ENCODE results near the gene CES3. TPM values are rescaled to one million over a fixed set of nuclear protein-coding genes. Genes with fewer than 3 reads are reported as not detected.
A peak's percentile ranks its signal among the peaks of the same experiment; 100 is the strongest.

Gene CES3
- 10 to 100 TPM; 10.3 to 30.3 (median 12.9) TPM for total RNA-seq

GRCh38 chr16:66961065-66961744 is at the start of gene CES3:
CES3 (plus strand) TSS chr16:66961266; CDS start chr16:66961308, 42 bp downstream.
- in situ Hi-C loops (cut with MboI; ENCODE audit: low sequenced_read_pairs in 4 of 4), result loop anchor here in 1 of 4 donors (10.0 kb wide), 1 partner anchor 194 kb away; the partner anchor contains the start of genes B3GNT9, FBXL8 and TRADD
- TF ChIP-seq, protein P1, sequence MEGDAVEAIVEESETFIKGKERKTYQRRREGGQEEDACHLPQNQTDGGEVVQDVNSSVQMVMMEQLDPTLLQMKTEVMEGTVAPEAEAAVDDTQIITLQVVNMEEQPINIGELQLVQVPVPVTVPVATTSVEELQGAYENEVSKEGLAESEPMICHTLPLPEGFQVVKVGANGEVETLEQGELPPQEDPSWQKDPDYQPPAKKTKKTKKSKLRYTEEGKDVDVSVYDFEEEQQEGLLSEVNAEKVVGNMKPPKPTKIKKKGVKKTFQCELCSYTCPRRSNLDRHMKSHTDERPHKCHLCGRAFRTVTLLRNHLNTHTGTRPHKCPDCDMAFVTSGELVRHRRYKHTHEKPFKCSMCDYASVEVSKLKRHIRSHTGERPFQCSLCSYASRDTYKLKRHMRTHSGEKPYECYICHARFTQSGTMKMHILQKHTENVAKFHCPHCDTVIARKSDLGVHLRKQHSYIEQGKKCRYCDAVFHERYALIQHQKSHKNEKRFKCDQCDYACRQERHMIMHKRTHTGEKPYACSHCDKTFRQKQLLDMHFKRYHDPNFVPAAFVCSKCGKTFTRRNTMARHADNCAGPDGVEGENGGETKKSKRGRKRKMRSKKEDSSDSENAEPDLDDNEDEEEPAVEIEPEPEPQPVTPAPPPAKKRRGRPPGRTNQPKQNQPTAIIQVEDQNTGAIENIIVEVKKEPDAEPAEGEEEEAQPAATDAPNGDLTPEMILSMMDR (IDR thresholded peaks at IDR 0.05 in 4 of 5, conservative IDR thresholded peaks at IDR 0.05 in 1 of 5), result peak; percentile 19 to 68 (median 50)
- TF ChIP-seq POLR2A (IDR thresholded peaks at IDR 0.05), result no peak
- peak; percentile 35 to 67 for ATAC-seq

DNA sequence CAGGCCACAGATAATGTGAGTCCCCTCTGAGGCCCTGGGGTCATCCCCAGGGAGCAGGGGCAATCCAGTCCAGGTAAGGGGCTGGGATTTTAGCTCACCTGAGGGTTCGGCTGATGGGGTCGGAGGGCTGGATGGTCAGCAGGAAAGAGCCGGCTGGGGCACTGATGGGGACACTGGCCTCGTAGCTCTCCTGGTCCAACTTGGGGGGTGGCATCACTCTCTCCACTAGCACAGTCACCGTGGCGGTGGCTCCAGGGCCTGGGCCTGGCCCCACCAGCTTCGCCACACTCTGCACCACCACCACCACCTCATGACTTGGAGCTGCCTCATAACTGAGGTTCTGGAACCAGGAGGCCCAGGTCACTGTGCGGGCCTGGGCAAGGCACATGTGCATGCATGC is 49.3 kb upstream of the CES3 start:
- H3K9me3 ChIP-seq, result no peaks in the 10 kb centered on the region
- in situ Hi-C loops (cut with MboI; ENCODE audit: low sequenced_read_pairs in 4 of 4), result no loop called here
- DNase-seq (no peak), ATAC-seq (no peak)
- intact Hi-C loops (cut with DNase I; ENCODE audit: low total_unique reads), result no loop called here
- no peaks in the 10 kb centered on the region for H3K27me3 ChIP-seq
- H3K4me1 ChIP-seq, result no peaks in the 10 kb centered on the region
- H3K36me3 ChIP-seq, result no peaks in the 10 kb centered on the region
- no peak overlapping the region for H3K27ac ChIP-seq
- H3K4me3 ChIP-seq, result no peak overlapping the region
- TF ChIP-seq, protein P1 (IDR thresholded peaks at IDR 0.05 in 4 of 5, conservative IDR thresholded peaks at IDR 0.05 in 1 of 5), result no peak
- no peak for TF ChIP-seq POLR2A (IDR thresholded peaks at IDR 0.05)

More at GRCh38 chr16:66961065-66961744, at the start of gene CES3:
- Histone ChIP-seq H3K9me3 (no peaks in the 10 kb centered on the region), H3K27ac (peak within 1 kb of the TSS; percentile 43 to 71 (median 54)), H3K36me3 (peaks cover 0 to 14% of the 10 kb centered on the region in 2 donors), H3K4me3 (no peak within 1 kb of the TSS), H3K4me1 (peaks cover 19 to 21% of the 10 kb centered on the region in 2 donors), H3K27me3 (no peaks in the 10 kb centered on the region)
- intact Hi-C loops (cut with DNase I; ENCODE audit: low total_unique reads), result no loop called here
- DNase-seq, result peak in 1 of 2 donors; percentile 57

- intact Hi-C loops (cut with DNase I; ENCODE audit: low total_unique reads), result no loop called here
- no peak for TF ChIP-seq POLR2A (IDR thresholded peaks at IDR 0.05)
- TF ChIP-seq, protein P1 (IDR thresholded peaks at IDR 0.05 in 4 of 5, conservative IDR thresholded peaks at IDR 0.05 in 1 of 5), result no peak
Measured at GRCh38 chr16:66913081-66913480, 48.0 kb upstream of the CES3 start.

DNA sequence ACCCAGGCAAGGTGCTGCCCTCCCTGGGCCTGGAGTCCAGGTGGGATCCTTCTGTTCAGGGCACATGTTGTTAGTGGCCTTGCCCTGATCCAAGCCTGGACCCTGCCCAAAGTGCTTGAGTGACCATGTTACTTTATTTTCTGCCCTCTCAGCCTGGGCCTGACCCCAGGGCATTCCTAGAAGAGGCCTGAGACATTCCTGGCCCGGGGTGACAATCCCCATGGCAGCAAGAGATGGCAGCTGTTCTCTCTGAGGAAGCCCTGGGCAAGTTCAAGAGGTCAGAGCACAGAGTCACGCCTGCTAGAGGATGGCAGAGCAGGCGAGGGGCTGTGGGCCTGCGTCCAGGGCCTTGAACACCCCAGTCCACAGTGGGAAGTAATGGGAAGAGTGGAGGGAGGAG is 47.4 kb upstream of the CES3 start:
- Histone ChIP-seq H3K36me3 (no peaks in the 10 kb centered on the region), H3K9me3 (no peaks in the 10 kb centered on the region), H3K27ac (no peak overlapping the region), H3K4me3 (no peak overlapping the region), H3K27me3 (no peaks in the 10 kb centered on the region), H3K4me1 (no peaks in the 10 kb centered on the region)
- intact Hi-C loops (cut with DNase I; ENCODE audit: low total_unique reads) (no loop called here), in situ Hi-C loops (cut with MboI; ENCODE audit: low sequenced_read_pairs in 4 of 4) (no loop called here)
- no peak for DNase-seq
- ATAC-seq, result peak; percentile 5 to 28
- TF ChIP-seq, protein P1 (IDR thresholded peaks at IDR 0.05 in 4 of 5, conservative IDR thresholded peaks at IDR 0.05 in 1 of 5), result no peak

More at GRCh38 chr16:66913081-66913480, 48.0 kb upstream of the CES3 start:
- Histone ChIP-seq H3K36me3 (no peaks in the 10 kb centered on the region), H3K27ac (no peak overlapping the region), H3K9me3 (no peaks in the 10 kb centered on the region), H3K4me1 (no peaks in the 10 kb centered on the region), H3K27me3 (no peaks in the 10 kb centered on the region), H3K4me3 (no peak overlapping the region)
- in situ Hi-C loops (cut with MboI; ENCODE audit: low sequenced_read_pairs in 4 of 4), result no loop called here
- ATAC-seq (no peak), DNase-seq (no peak)

All from gastrocnemius medialis (tissue), 4 donors.